Naive thymus-derived CD8-positive, alpha-beta T cell (primary cell): ENCODE results near the gene CATSPER4. TPM values are rescaled to one million over a fixed set of nuclear protein-coding genes. Genes with fewer than 3 reads are reported as not detected.

Source experiments
- ATAC-seq, 2 donors: fragments of 150-1000 bp; cut with Tn5 transposase in 1 of 2; sonication (Bioruptor Pico), chemical (Tn5 transposase) in 1 of 2; 1 replicate in 1 of 2; 2 replicates in 1 of 2; pipeline ENCODE4 v1.10.0; 2021; ENCODE audit warnings: mild to moderate bottlenecking in 2 of 2, moderate library complexity in 2 of 2
- POLR2A ChIA-PET: fragments of 350-600 bp; sonication (Branson Sonifier 250); formaldehyde crosslinking; loops from one replicate; lab custom pipeline; 2021; ENCODE audit warnings: antibody characterized with exemption; lab: Charles Lee
- DNase-seq, 10 donors: peaks; one replicate each; pipeline versions ENCODE4 v3.0.0 to v3.0.0-alpha.2; 2020 to 2022
- H3K27ac Mint-ChIP-seq, 10 donors: one replicate each; pipeline ENCODE4 v1.8.0; 2020 to 2022; ENCODE audit warnings: mild to moderate bottlenecking in 10 of 10, mixed read lengths in 10 of 10, moderate library complexity in 4 of 10, inconsistent platforms in 1 of 10
- H3K27me3 Mint-ChIP-seq, 5 donors: one replicate each; pipeline ENCODE4 v1.8.0; 2021 to 2022; ENCODE audit warnings: mixed read lengths in 5 of 5
- H3K36me3 Mint-ChIP-seq, 3 donors: one replicate each; pipeline ENCODE4 v1.8.0; 2020 to 2022; ENCODE audit warnings: mixed read lengths in 3 of 3, mild to moderate bottlenecking in 2 of 3, inconsistent platforms in 1 of 3
- H3K4me1 Mint-ChIP-seq, 4 donors: one replicate each; pipeline ENCODE4 v1.8.0; 2021 to 2022; ENCODE audit warnings: mixed read lengths in 4 of 4
- H3K4me3 Mint-ChIP-seq, 10 donors: one replicate each; pipeline ENCODE4 v1.8.0; 2020 to 2022; ENCODE audit warnings: mild to moderate bottlenecking in 10 of 10, mixed read lengths in 10 of 10, moderate library complexity in 6 of 10, inconsistent platforms in 1 of 10
- H3K9me3 Mint-ChIP-seq, 9 donors: one replicate each; pipeline ENCODE4 v1.8.0; 2020 to 2022; ENCODE audit warnings: mixed read lengths in 9 of 9, mild to moderate bottlenecking in 3 of 9, inconsistent platforms in 1 of 9, moderate library complexity in 1 of 9
- polyA plus RNA-seq, 3 donors: library from polyadenylated mRNA; unstranded; fragments of 300-500 nt; fragmentation: Illumina TruSeq; gene quantifications; one replicate each; pipeline ENCODE4 v1.2.3, GENCODE V29; 2021
- total RNA-seq, 8 experiments: library from RNA in 2 of 8; stranded (reverse) in 2 of 8; gene quantifications; one replicate each; pipeline ENCODE4 v1.2.3 and lab custom pipeline; 2021 to 2026

The CATSPER4 gene
- total and polyA plus RNA-seq, 5 experiments from 2014 or later: not detected

DNA sequence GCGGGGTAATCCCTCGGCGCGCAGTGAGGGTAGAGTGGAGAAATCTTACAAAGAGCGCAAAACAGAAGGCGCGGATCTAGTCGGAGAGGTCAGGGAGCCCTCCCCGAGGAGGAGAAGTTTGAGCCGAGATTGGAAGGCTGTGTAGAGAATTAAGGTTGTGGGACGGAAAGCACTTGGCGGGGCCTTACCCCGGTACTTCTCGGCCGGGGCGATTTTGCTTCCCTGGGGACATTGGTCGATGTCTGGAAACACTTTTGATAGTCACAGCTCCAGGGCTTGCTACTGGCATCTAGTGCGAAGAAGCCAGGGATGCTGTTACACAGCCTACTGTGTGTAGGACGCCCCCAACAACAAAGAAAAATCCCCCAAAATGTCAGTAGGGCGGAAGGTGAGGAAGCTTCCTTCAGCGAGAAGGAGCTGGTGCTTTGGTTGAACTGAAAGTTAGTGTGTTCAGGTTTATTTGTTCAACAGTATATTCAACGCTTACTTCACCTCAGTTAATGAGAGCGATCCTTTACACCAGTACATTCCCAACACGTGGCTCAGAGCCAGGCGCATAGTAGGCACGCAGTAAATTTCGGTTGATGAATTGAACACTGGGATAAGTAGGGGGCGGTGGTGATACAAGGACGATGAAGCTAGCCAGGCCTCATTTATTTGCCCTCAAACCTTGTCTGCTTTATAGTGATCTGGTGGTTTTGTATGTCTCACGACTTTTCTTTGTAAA, 44.4 kb downstream of the CATSPER4 start:
- Mint-ChIP-seq H3K27ac (peak overlapping the region; percentile 80 to 98 (median 96)), H3K4me1 (peaks cover 20 to 40% (median 35%) of the 10 kb centered on the region in 4 donors), H3K36me3 (peaks cover 0 to 5% (median 0%) of the 10 kb centered on the region in 3 donors), H3K27me3 (no peaks in the 10 kb centered on the region), H3K4me3 (peak overlapping the region; percentile 92 to 99 (median 98)), H3K9me3 (no peaks in the 10 kb centered on the region)
- POLR2A ChIA-PET: interaction anchor here (0.5 to 2.4 kb wide), 17 partner anchors 33 to 693 kb away, joined by 3 to 26 read pairs (median 4); partner anchors contain the start of genes CD52, PDIK1L, SH3BGRL3 and ZNF593
- ATAC-seq (no peak), DNase-seq (peak in 2 of 10 donors; percentile 35 to 39)

GRCh38 chr1:26237230-26237966, 47.0 kb downstream of the CATSPER4 start:
- POLR2A ChIA-PET: interaction anchor here (0.6 kb wide), 1 partner anchor 146 kb away, joined by 4 read pairs; no protein-coding TSS in a partner anchor
- peaks cover 0 to 26% (median 1%) of the 10 kb centered on the region in 3 donors for H3K36me3 Mint-ChIP-seq

DNA sequence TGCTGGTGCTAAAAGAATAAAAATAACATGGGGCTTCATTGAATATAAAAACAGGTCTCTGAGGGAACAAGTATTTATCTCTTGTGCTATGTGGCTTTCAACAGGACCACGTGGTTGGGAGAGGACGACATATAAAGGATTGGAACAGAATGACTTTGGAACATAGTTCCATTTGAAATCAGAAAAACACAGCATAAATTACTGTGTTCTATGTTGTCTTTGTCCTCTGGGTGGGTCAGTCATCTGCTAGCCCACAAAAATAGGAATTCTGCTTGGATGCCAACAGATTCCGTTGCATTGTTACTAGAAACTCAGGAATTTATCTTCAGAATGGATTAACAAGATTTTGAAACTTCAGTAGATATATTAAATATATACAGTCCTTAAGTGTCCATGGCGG, 49.5 kb downstream of the CATSPER4 start:
- DNase-seq: no peak
- H3K4me3 Mint-ChIP-seq: no peak overlapping the region
- POLR2A ChIA-PET: no interaction called here
- H3K27me3 Mint-ChIP-seq: no peaks in the 10 kb centered on the region
- peaks cover 16 to 27% (median 25%) of the 10 kb centered on the region in 4 donors for H3K4me1 Mint-ChIP-seq
- no peak overlapping the region for H3K27ac Mint-ChIP-seq
- no peaks in the 10 kb centered on the region for H3K9me3 Mint-ChIP-seq
- peaks cover 0 to 48% (median 7%) of the 10 kb centered on the region in 3 donors for H3K36me3 Mint-ChIP-seq
- ATAC-seq: no peak

More at GRCh38 chr1:26237230-26237966, 47.0 kb downstream of the CATSPER4 start:
- ATAC-seq: no peak
- H3K4me3 Mint-ChIP-seq: no peak overlapping the region
- no peaks in the 10 kb centered on the region for H3K27me3 Mint-ChIP-seq
- H3K9me3 Mint-ChIP-seq: no peaks in the 10 kb centered on the region
- peaks cover 20 to 40% (median 35%) of the 10 kb centered on the region in 4 donors for H3K4me1 Mint-ChIP-seq
- H3K27ac Mint-ChIP-seq: no peak overlapping the region
- DNase-seq: no peak

Other genes starting within 250 kb of the CATSPER4 start
- gene PAFAH2, start 192.5 kb upstream of the CATSPER4 start, total RNA-seq: 10 to 100 TPM; 24.6 to 25.4 TPM
- 10 to 100 TPM; 16.4 to 25.5 (median 17.3) TPM for gene PAFAH2, start 192.5 kb upstream of the CATSPER4 start, polyA plus RNA-seq
- under 1 TPM; 0.19 to 0.26 TPM for gene EXTL1, start 168.8 kb upstream of the CATSPER4 start, total RNA-seq
- gene EXTL1, start 168.8 kb upstream of the CATSPER4 start, polyA plus RNA-seq: not detected
- not detected for gene SLC30A2, start 144.5 kb upstream of the CATSPER4 start, total RNA-seq
- under 1 TPM in 1 of 3 donors, not detected in 2; 0.16 TPM for gene SLC30A2, start 144.5 kb upstream of the CATSPER4 start, polyA plus RNA-seq
- gene TRIM63, start 123.0 kb upstream of the CATSPER4 start, total RNA-seq: not detected
- not detected for gene TRIM63, start 123.0 kb upstream of the CATSPER4 start, polyA plus RNA-seq
- gene PDIK1L, start 78.8 kb upstream of the CATSPER4 start, total RNA-seq: 10 to 100 TPM; 23.1 to 23.5 TPM
- 1 to 10 TPM; 3.5 to 5.1 (median 3.7) TPM for gene PDIK1L, start 78.8 kb upstream of the CATSPER4 start, polyA plus RNA-seq
- not detected for gene FAM110D, start 31.5 kb upstream of the CATSPER4 start, total RNA-seq
- not detected for gene FAM110D, start 31.5 kb upstream of the CATSPER4 start, polyA plus RNA-seq
- not detected for gene C1orf232, start 21.6 kb upstream of the CATSPER4 start, total RNA-seq
- not detected for gene C1orf232, start 21.6 kb upstream of the CATSPER4 start, polyA plus RNA-seq
- 10 to 100 TPM; 10.4 to 13.1 TPM for gene ZNF593, start 20.7 kb upstream of the CATSPER4 start, total RNA-seq
- gene ZNF593, start 20.7 kb upstream of the CATSPER4 start, polyA plus RNA-seq: 10 to 100 TPM; 23.4 to 26.0 (median 24.7) TPM
- gene ZNF593OS, start 18.8 kb upstream of the CATSPER4 start, total RNA-seq: not detected
- 1 to 10 TPM in 1 of 3 donors, under 1 TPM in 2; 0.25 to 2.1 (median 0.51) TPM for gene ZNF593OS, start 18.8 kb upstream of the CATSPER4 start, polyA plus RNA-seq
- 1 to 10 TPM; 2.4 to 3.6 TPM for gene CNKSR1, start 13.1 kb upstream of the CATSPER4 start, total RNA-seq
- gene CNKSR1, start 13.1 kb upstream of the CATSPER4 start, polyA plus RNA-seq: under 1 TPM in 1 of 3 donors, not detected in 2; 0.68 TPM
- 10 to 100 TPM; 18.8 to 21.9 TPM for gene CEP85, start 43.6 kb downstream of the CATSPER4 start, total RNA-seq
- gene CEP85, start 43.6 kb downstream of the CATSPER4 start, polyA plus RNA-seq: 1 to 10 TPM; 3.9 to 9.8 (median 5.1) TPM
- 100 to 1,000 TPM; 250 to 255 TPM for gene SH3BGRL3, start 89.5 kb downstream of the CATSPER4 start, total RNA-seq
- 100 to 1,000 TPM; 805 to 925 (median 916) TPM for gene SH3BGRL3, start 89.5 kb downstream of the CATSPER4 start, polyA plus RNA-seq
- 100 to 1,000 TPM; 121 to 129 TPM for gene UBXN11, start 116.0 kb downstream of the CATSPER4 start, total RNA-seq
- gene UBXN11, start 116.0 kb downstream of the CATSPER4 start, polyA plus RNA-seq: 10 to 100 TPM in 2 of 3 donors, 1 to 10 TPM in 1; 9.1 to 14.7 (median 12.4) TPM
- gene CD52, start 127.4 kb downstream of the CATSPER4 start, total RNA-seq: 100 to 1,000 TPM; 772 to 847 TPM
- gene CD52, start 127.4 kb downstream of the CATSPER4 start, polyA plus RNA-seq: 1,000 to 10,000 TPM; 6,330 to 6,863 (median 6,804) TPM
- under 1 TPM; 0.74 to 0.75 TPM for gene CRYBG2, start 163.5 kb downstream of the CATSPER4 start, total RNA-seq
- gene CRYBG2, start 163.5 kb downstream of the CATSPER4 start, polyA plus RNA-seq: under 1 TPM in 2 of 3 donors, not detected in 1; 0.07 to 0.55 TPM
- gene ZNF683, start 182.1 kb downstream of the CATSPER4 start, total RNA-seq: 1 to 10 TPM; 2.1 to 2.4 TPM
- gene ZNF683, start 182.1 kb downstream of the CATSPER4 start, polyA plus RNA-seq: 1 to 10 TPM in 2 of 3 donors, under 1 TPM in 1; 0.42 to 6.3 (median 3.1) TPM
- gene LIN28A, start 220.2 kb downstream of the CATSPER4 start, total RNA-seq: not detected
- gene LIN28A, start 220.2 kb downstream of the CATSPER4 start, polyA plus RNA-seq: not detected
- gene DHDDS, start 241.7 kb downstream of the CATSPER4 start, total RNA-seq: 10 to 100 TPM; 35.5 to 36.5 TPM
- gene DHDDS, start 241.7 kb downstream of the CATSPER4 start, polyA plus RNA-seq: 10 to 100 TPM; 15.1 to 20.7 (median 18.6) TPM